HepG2 (cell line): ENCODE measurements around the gene SURF1. TPM values are rescaled to one million over a fixed set of nuclear protein-coding genes. Genes with fewer than 3 reads are reported as not detected.

ENCODE experiments used
- ARID2 ChIP-seq: sonication (generic); formaldehyde crosslinking; IDR thresholded peaks from 2 replicates; pipeline ENCODE4 v1.8.1; 2022; ENCODE audit warnings: mild to moderate bottlenecking, missing genetic modification reagents, borderline replicate concordance
- ATF7 ChIP-seq, 2 experiments: fragments of 450-650 bp in 1 of 2; sonication (generic) in 1 of 2; formaldehyde crosslinking in 1 of 2; IDR thresholded peaks; 2 replicates each; pipeline versions ENCODE4 v1.4.0 to v1.6.1; 2016 to 2020; ENCODE audit warnings: antibody characterized with exemption in 1 of 2, mild to moderate bottlenecking in 1 of 2, missing genetic modification reagents in 1 of 2
- CENPT ChIP-seq: sonication (generic); formaldehyde crosslinking; IDR thresholded peaks from 2 replicates; pipeline ENCODE4 v1.8.0; 2022; ENCODE audit warnings: low read depth, mild to moderate bottlenecking, moderate library complexity, missing genetic modification reagents
- DMAP1 ChIP-seq: IDR thresholded peaks from 2 replicates; pipeline ENCODE4 v1.6.1; 2016
- IRF2 ChIP-seq: IDR thresholded peaks from 2 replicates; pipeline ENCODE4 v1.6.1; 2018; ENCODE audit warnings: missing genetic modification reagents, missing compliant biosample characterization
- JARID2 ChIP-seq: sonication (generic); formaldehyde crosslinking; IDR thresholded peaks from 2 replicates; pipeline ENCODE4 v1.8.1; 2023; ENCODE audit warnings: missing genetic modification reagents, inconsistent platforms; ENCODE audit not compliant: insufficient replicate concordance
- NAIF1 ChIP-seq: sonication (generic); formaldehyde crosslinking; IDR thresholded peaks from 2 replicates; pipeline ENCODE4 v1.5.0; 2020; ENCODE audit warnings: mild to moderate bottlenecking, missing genetic modification reagents, borderline replicate concordance
- NCOA2 ChIP-seq: sonication (generic); formaldehyde crosslinking; IDR thresholded peaks from 2 replicates; pipeline ENCODE4 v1.8.0; 2022; ENCODE audit warnings: inconsistent platforms
- PHF5A ChIP-seq: IDR thresholded peaks from one replicate; pipeline ENCODE4 v1.6.1; 2018; ENCODE audit warnings: low read depth, missing genetic modification reagents; ENCODE audit not compliant: unreplicated experiment
- TEAD2 ChIP-seq: sonication (generic); formaldehyde crosslinking; IDR thresholded peaks from 2 replicates; pipeline ENCODE4 v1.9.0; 2021; ENCODE audit warnings: missing genetic modification reagents
- ZBTB7A ChIP-seq: sonication (generic); formaldehyde crosslinking; IDR thresholded peaks from 2 replicates; pipeline ENCODE4 v1.8.0; 2022; ENCODE audit warnings: mild to moderate bottlenecking, missing genetic modification reagents
- ZGPAT ChIP-seq: IDR thresholded peaks from 2 replicates; pipeline ENCODE4 v1.6.1; 2016; ENCODE audit warnings: mild to moderate bottlenecking
- ZNF136 ChIP-seq: sonication (generic); formaldehyde crosslinking; IDR thresholded peaks from 2 replicates; pipeline ENCODE4 v1.8.1; 2022; ENCODE audit warnings: low read depth, mild to moderate bottlenecking, moderate library complexity, missing genetic modification reagents
- ZNF333 ChIP-seq: sonication (generic); formaldehyde crosslinking; IDR thresholded peaks from 2 replicates; pipeline ENCODE4 v1.4.0; 2020; ENCODE audit warnings: mild to moderate bottlenecking, missing genetic modification reagents, borderline replicate concordance
- ZSCAN20 ChIP-seq: sonication (generic); formaldehyde crosslinking; IDR thresholded peaks from 2 replicates; pipeline ENCODE4 v1.4.0; 2020; ENCODE audit warnings: missing genetic modification reagents, mild to moderate bottlenecking, borderline replicate concordance
- polyA plus RNA-seq, 8 experiments: library from polyadenylated mRNA; depleted of rRNA in 3 of 8; stranded (reverse) in 7 of 8; unstranded in 1 of 8; fragments of >200 nt; fragmentation: Illumina TruSeq in 4 of 8; extraction: Trizol in 4 of 8; gene quantifications; 2 replicates each; pipeline versions ENCODE4 v1.2.1 to v1.2.3, GENCODE V29; 2011 to 2016; ENCODE audit warnings: low read depth in 4 of 8, missing spikeins in 1 of 8, mixed read lengths in 1 of 8; ENCODE audit not compliant: insufficient read depth in 1 of 8
- total RNA-seq, 5 experiments: library from RNA; depleted of rRNA; stranded (reverse); fragments of >200 nt; fragmentation: Illumina TruSeq; extraction: Trizol; gene quantifications; 2 replicates each; pipeline ENCODE4 v1.2.3, GENCODE V29; 2016; ENCODE audit warnings: low read depth in 1 of 5
- TF ChIP-seq, protein P1 (sequence below): sonication (generic); formaldehyde crosslinking; IDR thresholded peaks from 2 replicates; pipeline ENCODE4 v1.4.0; 2020; ENCODE audit warnings: mild to moderate bottlenecking, missing genetic modification reagents
- TF ChIP-seq, protein P2 (sequence below): IDR thresholded peaks from 2 replicates; pipeline ENCODE4 v1.6.1; 2018; ENCODE audit warnings: missing genetic modification reagents, mild to moderate bottlenecking, missing compliant biosample characterization

Gene SURF1
- total and polyA plus RNA-seq, 2 of the 13 experiments (the other 11 are each of a cell fraction or from before 2014, with no cell fraction given) = 17.8 to 40.7 TPM

GRCh38 chr9:133375724-133376654 lies 19.7 kb upstream of the SURF1 start, which contains the start of the genes STKLD1 and SURF4 (continued):
- TF ChIP-seq, protein P1, sequence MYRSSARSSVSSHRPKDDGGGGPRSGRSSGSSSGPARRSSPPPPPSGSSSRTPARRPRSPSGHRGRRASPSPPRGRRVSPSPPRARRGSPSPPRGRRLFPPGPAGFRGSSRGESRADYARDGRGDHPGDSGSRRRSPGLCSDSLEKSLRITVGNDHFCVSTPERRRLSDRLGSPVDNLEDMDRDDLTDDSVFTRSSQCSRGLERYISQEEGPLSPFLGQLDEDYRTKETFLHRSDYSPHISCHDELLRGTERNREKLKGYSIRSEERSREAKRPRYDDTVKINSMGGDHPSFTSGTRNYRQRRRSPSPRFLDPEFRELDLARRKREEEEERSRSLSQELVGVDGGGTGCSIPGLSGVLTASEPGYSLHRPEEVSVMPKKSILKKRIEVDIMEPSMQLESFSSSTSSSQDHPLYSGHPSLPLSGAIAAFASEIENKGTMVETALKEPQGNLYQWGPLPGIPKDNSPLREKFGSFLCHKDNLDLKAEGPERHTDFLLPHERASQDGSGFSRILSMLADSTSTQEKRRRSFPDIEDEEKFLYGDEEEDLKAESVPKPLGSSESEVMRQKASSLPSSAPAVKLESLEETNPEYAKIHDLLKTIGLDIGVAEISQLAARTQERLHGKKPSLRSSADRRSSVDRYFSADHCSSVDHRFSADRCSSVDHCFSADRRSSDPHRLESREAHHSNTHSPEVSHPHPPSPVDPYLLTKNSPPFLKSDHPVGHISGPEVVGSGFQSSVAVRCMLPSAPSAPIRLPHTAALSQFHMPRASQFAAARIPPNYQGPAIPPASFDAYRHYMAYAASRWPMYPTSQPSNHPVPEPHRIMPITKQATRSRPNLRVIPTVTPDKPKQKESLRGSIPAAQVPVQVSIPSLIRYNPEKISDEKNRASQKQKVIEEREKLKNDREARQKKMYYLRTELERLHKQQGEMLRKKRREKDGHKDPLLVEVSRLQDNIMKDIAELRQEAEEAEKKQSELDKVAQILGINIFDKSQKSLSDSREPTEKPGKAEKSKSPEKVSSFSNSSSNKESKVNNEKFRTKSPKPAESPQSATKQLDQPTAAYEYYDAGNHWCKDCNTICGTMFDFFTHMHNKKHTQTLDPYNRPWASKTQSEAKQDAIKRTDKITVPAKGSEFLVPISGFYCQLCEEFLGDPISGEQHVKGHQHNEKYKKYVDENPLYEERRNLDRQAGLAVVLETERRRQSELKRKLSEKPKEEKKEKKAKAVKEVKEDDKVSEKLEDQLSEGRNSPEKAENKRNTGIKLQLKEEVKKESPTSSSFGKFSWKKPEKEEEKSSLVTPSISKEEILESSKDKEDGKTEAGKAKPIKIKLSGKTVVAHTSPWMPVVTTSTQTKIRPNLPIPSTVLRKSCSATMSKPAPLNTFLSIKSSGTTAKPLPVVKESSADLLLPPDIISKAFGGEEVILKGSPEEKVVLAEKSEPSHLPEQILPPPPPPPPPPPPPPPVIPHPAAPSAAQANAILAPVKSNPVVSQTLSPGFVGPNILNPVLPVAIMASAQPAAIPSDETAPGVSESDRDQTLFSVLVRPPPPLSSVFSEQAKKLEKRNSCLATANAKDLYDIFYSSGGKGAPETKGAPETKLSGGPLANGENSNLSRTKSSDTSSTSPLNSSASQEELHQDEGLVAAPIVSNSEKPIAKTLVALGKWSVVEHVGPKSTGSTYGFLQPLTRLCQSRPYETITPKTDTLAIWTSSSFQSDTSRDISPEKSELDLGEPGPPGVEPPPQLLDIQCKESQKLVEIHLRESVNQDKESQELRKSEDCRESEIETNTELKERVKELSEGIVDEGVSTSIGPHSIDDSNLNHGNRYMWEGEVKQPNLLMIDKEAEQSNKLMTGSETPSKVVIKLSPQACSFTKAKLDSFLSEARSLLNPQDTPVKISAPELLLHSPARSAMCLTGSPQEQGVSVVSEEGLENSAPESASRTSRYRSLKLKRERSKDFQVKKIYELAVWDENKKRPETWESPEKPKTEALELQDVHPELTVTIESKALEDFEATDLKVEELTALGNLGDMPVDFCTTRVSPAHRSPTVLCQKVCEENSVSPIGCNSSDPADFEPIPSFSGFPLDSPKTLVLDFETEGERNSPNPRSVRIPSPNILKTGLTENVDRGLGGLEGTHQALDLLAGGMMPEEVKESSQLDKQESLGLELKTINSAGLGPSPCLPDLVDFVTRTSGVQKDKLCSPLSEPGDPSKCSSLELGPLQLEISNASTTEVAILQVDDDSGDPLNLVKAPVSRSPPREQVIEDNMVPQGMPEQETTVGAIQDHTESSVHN (CRISPR knock-in tag) = no peak
- no peak; the same call in 1 of the 2 replicates for TF ChIP-seq NCOA2 (CRISPR knock-in tag)
- TF ChIP-seq ZSCAN20 (CRISPR knock-in tag) = 0 out of 2 replicates have a peak, but pooled peaks have one; percentile 20
- no peak for TF ChIP-seq ZBTB7A (CRISPR knock-in tag)
- peak; percentile 33 for TF ChIP-seq PHF5A (CRISPR knock-in tag)
- 0 out of 2 replicates have a peak, but pooled peaks have one; percentile 15 for TF ChIP-seq ZNF333 (CRISPR knock-in tag)
- TF ChIP-seq ATF7 (IDR thresholded peaks at IDR 0.05) = no peak
- TF ChIP-seq ATF7 (CRISPR knock-in tag; IDR thresholded peaks at IDR 0.05) = no peak
- TF ChIP-seq IRF2 (CRISPR knock-in tag) = no peak
- no peak for TF ChIP-seq ZNF136 (CRISPR knock-in tag)
- TF ChIP-seq, protein P2, sequence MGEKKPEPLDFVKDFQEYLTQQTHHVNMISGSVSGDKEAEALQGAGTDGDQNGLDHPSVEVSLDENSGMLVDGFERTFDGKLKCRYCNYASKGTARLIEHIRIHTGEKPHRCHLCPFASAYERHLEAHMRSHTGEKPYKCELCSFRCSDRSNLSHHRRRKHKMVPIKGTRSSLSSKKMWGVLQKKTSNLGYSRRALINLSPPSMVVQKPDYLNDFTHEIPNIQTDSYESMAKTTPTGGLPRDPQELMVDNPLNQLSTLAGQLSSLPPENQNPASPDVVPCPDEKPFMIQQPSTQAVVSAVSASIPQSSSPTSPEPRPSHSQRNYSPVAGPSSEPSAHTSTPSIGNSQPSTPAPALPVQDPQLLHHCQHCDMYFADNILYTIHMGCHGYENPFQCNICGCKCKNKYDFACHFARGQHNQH = peak; percentile 86; the same call in 1 of the 2 replicates
- no peak for TF ChIP-seq JARID2 (CRISPR knock-in tag)
- TF ChIP-seq ZGPAT (CRISPR knock-in tag) = peak; percentile 78; the same call in 1 of the 2 replicates
- TF ChIP-seq TEAD2 = 0 out of 2 replicates have a peak, but pooled peaks have one; percentile 10
- TF ChIP-seq CENPT = no peak
- no peak; the same call in 1 of the 2 replicates for TF ChIP-seq DMAP1
- no peak for TF ChIP-seq ARID2 (CRISPR knock-in tag)
- TF ChIP-seq NAIF1 = no peak
